ENCODE measurements around the gene FGD3.
A peak's percentile ranks its signal among the peaks of the same experiment; 100 is the strongest.

FGD3 gene

DNA sequence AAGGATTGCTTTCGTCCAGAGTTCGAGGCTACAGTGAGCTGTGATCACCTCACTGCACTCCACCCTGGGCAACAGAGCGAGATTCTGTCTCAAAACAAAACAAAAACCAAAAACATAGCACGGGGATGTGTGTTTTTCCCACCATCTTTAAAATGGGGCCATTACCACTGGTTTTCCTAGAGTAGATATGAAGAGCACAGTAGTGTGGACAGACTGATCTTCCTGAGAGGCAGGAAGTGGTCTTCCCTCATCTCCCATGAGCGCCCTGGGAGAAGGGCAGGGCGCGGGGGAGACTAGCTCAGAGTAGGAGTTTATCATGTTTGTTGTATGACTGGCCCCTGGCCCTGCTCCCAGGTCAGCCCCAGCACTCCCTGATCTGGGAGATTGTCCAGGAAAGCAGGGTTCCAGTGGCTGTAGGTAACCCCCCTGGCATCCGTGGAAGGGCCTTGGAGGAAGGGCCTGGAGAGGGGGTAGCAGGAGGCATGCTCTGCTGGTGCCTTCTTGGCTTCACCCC is 113.5 kb downstream of the FGD3 start:
- H3K36me3 ChIP-seq (ENCODE audit: low read length) = no peaks in the 10 kb centered on the region
- H3K27ac ChIP-seq (ENCODE audit: low read depth, low read length) = no peak overlapping the region
- H3K27me3 ChIP-seq (ENCODE audit: low read length) = no peaks in the 10 kb centered on the region
- H2AFZ ChIP-seq (ENCODE audit: low read depth, low read length, severe bottlenecking) = no peak overlapping the region
- H3K79me2 ChIP-seq (ENCODE audit: insufficient read depth, low read length) = no peaks in the 10 kb centered on the region
- no peaks in the 10 kb centered on the region for H4K20me1 ChIP-seq (ENCODE audit: low read depth, low read length)
- no peaks in the 10 kb centered on the region for H3K9me2 ChIP-seq (replicated peaks; ENCODE audit: insufficient read depth, low read length)
- no peak overlapping the region for H3K9ac ChIP-seq (ENCODE audit: low read length)
- H3K4me2 ChIP-seq (ENCODE audit: low read depth, low read length, poor library complexity, severe bottlenecking) = no peak overlapping the region
- TF ChIP-seq, protein P1, sequence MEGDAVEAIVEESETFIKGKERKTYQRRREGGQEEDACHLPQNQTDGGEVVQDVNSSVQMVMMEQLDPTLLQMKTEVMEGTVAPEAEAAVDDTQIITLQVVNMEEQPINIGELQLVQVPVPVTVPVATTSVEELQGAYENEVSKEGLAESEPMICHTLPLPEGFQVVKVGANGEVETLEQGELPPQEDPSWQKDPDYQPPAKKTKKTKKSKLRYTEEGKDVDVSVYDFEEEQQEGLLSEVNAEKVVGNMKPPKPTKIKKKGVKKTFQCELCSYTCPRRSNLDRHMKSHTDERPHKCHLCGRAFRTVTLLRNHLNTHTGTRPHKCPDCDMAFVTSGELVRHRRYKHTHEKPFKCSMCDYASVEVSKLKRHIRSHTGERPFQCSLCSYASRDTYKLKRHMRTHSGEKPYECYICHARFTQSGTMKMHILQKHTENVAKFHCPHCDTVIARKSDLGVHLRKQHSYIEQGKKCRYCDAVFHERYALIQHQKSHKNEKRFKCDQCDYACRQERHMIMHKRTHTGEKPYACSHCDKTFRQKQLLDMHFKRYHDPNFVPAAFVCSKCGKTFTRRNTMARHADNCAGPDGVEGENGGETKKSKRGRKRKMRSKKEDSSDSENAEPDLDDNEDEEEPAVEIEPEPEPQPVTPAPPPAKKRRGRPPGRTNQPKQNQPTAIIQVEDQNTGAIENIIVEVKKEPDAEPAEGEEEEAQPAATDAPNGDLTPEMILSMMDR (IDR thresholded peaks at IDR 0.05; ENCODE audit: insufficient read depth, low read length, poor library complexity, severe bottlenecking) = no peak
- no peak for TF ChIP-seq EZH2phosphoT487 (conservative IDR thresholded peaks at IDR 0.05; ENCODE audit: low read length)
- no peaks in the 10 kb centered on the region for H3K9me3 ChIP-seq (ENCODE audit: insufficient read depth, low read length)
- peaks cover 17% of the 10 kb centered on the region for H3F3A ChIP-seq (ENCODE audit: insufficient read depth)
- no peak overlapping the region for H3K4me3 ChIP-seq (ENCODE audit: insufficient read depth, low read length, poor library complexity, severe bottlenecking)

DNA sequence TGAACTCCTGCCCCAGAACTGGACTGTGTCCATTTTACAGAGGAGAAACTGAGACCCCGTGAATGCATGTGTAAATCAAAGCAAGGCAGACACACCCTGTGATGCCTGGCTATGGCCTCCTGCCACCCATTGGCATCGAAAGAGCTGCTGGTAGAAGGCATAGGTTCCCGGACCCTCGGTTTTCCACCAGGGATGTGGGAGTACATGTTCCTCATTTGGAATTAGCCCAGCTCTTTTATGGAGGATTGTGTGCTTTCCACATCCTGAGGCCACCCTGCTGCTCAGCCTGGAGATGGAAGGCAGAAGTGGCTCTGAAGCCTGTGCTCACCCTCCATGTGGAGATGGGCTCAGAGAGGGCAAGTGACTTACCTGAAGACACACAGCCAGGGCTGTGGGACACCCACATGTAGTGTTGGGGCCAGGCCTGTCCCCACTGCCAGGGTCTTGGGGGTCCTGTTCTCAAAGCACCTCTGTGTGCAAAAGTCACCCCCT is 114.0 kb downstream of the FGD3 start:
- Histone ChIP-seq H3K9me3 (ENCODE audit: insufficient read depth, low read length) (no peaks in the 10 kb centered on the region), H3K36me3 (ENCODE audit: low read length) (no peaks in the 10 kb centered on the region), H3K9ac (ENCODE audit: low read length) (no peak overlapping the region), H3K4me3 (ENCODE audit: insufficient read depth, low read length, poor library complexity, severe bottlenecking) (no peak overlapping the region), H3F3A (ENCODE audit: insufficient read depth) (peaks cover 17% of the 10 kb centered on the region), H3K9me2 (replicated peaks; ENCODE audit: insufficient read depth, low read length) (no peaks in the 10 kb centered on the region), H3K4me2 (ENCODE audit: low read depth, low read length, poor library complexity, severe bottlenecking) (no peak overlapping the region), H2AFZ (ENCODE audit: low read depth, low read length, severe bottlenecking) (no peak overlapping the region), H3K79me2 (ENCODE audit: insufficient read depth, low read length) (no peaks in the 10 kb centered on the region), H4K20me1 (ENCODE audit: low read depth, low read length) (no peaks in the 10 kb centered on the region), H3K27me3 (ENCODE audit: low read length) (no peaks in the 10 kb centered on the region), H3K27ac (ENCODE audit: low read depth, low read length) (peak overlapping the region; percentile 47)
- TF ChIP-seq EZH2phosphoT487 (conservative IDR thresholded peaks at IDR 0.05; ENCODE audit: low read length) = 0 out of 2 replicates have a peak, but pooled peaks have one; percentile 22
- TF ChIP-seq, protein P1 (IDR thresholded peaks at IDR 0.05; ENCODE audit: insufficient read depth, low read length, poor library complexity, severe bottlenecking) = no peak

GRCh38 chr9:93061791-93062763 is 114.8 kb downstream of the FGD3 start:
- TF ChIP-seq EZH2phosphoT487 (conservative IDR thresholded peaks at IDR 0.05; ENCODE audit: low read length) = no peak
- TF ChIP-seq, protein P1 (IDR thresholded peaks at IDR 0.05; ENCODE audit: insufficient read depth, low read length, poor library complexity, severe bottlenecking) = no peak
- Histone ChIP-seq H3F3A (ENCODE audit: insufficient read depth) (peaks cover 17% of the 10 kb centered on the region), H3K27me3 (ENCODE audit: low read length) (no peaks in the 10 kb centered on the region), H3K79me2 (ENCODE audit: insufficient read depth, low read length) (no peaks in the 10 kb centered on the region), H3K9me2 (replicated peaks; ENCODE audit: insufficient read depth, low read length) (no peaks in the 10 kb centered on the region), H3K36me3 (ENCODE audit: low read length) (no peaks in the 10 kb centered on the region), H3K4me3 (ENCODE audit: insufficient read depth, low read length, poor library complexity, severe bottlenecking) (peak overlapping the region; percentile 12), H3K9ac (ENCODE audit: low read length) (no peak overlapping the region), H3K4me2 (ENCODE audit: low read depth, low read length, poor library complexity, severe bottlenecking) (peak overlapping the region; percentile 42), H3K27ac (ENCODE audit: low read depth, low read length) (peak overlapping the region; percentile 70), H3K9me3 (ENCODE audit: insufficient read depth, low read length) (no peaks in the 10 kb centered on the region), H4K20me1 (ENCODE audit: low read depth, low read length) (no peaks in the 10 kb centered on the region), H2AFZ (ENCODE audit: low read depth, low read length, severe bottlenecking) (no peak overlapping the region)

All from SU-DHL-6 (cell line).